NCI-H2171 treated with DMSO at 0.1 percent for 48 hours (cell line): ENCODE data around the gene ARL5A.

Experiments used
- DNase-seq: peaks from one replicate; lab custom pipeline; 2025; lab: John Stamatoyannopoulos, UW

The ARL5A gene

GRCh38 chr2:151766437-151767153 is 61.6 kb downstream of the ARL5A start:
- no peak for DNase-seq

GRCh38 chr2:151765760-151766410 is 62.3 kb downstream of the ARL5A start:
- no peak for DNase-seq

GRCh38 chr2:151762694-151763093 is 65.5 kb downstream of the ARL5A start:
- peak; percentile 69 for DNase-seq

GRCh38 chr2:151761687-151762086 is 66.5 kb downstream of the ARL5A start:
- DNase-seq = no peak

DNA sequence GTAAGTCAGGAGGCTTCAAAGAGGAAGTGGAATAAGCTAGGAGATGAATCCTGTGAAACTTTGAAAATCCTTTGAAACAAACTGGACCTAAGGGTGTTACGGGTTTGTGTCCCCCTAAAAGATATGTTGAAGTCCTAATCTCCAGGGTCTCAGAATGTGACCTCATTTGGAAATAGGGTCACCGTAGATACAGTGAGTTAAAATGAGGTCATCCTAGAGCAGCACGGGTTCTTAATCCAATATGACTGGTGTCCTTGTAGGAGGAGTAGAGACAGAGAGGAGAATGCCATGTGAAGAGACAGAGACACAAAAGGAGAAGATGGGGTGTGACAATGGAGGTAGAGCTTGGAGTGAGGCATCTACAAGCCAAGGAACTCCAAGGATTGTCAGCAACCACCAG is 67.0 kb downstream of the ARL5A start:
- DNase-seq = no peak

DNA sequence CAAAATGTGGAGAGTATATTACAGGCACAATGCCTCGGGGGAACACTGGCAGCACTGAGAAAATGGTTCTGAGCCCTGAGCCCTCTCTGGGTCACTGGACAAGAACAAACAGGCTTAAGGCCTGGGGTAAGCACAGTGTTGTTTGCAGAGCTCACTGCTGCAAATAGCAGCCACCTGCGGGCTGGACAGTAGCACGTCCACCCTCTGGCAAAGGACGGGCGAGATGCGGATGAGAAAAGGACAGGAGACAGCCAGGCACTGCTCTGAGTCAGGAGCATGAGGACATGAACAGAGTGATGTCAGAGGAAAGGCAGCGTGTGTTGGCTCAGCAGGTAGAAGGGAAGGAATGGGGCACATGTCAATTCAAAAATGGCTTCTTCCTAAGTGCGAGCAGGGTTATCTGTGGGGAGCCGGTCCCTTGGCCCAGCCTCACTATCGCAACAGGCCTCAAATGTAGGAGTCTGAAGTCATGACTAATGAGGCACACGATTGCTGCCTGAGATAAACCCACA is 68.0 kb downstream of the ARL5A start:
- no peak for DNase-seq

- peak; percentile 20 for DNase-seq
These were observed 69.5 kb downstream of the ARL5A start for GRCh38 chr2:151758744-151759143.

GRCh38 chr2:151757861-151758260 is 70.4 kb downstream of the ARL5A start:
- peak; percentile 100 for DNase-seq

DNA sequence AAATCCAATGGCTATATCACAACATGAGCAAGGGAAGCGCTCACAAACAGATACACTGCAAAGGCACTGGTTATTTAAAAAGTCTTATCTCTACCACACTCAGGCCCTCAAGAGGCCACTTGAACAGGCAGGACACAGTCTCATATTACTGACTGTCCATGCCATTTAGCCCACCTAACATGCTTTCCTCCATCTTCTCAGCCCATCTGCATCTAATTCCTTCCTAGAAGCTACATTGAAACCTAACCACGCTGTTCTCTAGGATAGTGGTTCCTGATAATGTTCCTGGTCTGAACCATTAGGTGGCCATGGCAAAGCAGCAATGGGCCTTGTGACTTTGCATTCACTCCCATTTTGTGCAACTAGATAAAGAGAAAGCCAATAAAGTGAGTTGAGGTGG is 71.4 kb downstream of the ARL5A start:
- DNase-seq = no peak

- DNase-seq = no peak
These were observed 73.8 kb downstream of the ARL5A start for GRCh38 chr2:151754253-151754897.

GRCh38 chr2:151753540-151753939 is 74.7 kb downstream of the ARL5A start:
- DNase-seq = no peak
